K562 treated with DMSO at 1 percent for 4 hours (cell line): Measurements from ENCODE around the gene COQ9. TPM values are rescaled to one million over a fixed set of nuclear protein-coding genes. Genes with fewer than 3 reads are reported as not detected.

Source experiments
- total RNA-seq: library from RNA; unstranded; fragments of 300-600 nt; gene quantifications from 2 replicates; pipeline ENCODE4 v1.2.3, GENCODE V29; 2022; ENCODE audit not compliant: insufficient read depth

The COQ9 gene
- 39.8 and 48.8 TPM in 2 replicates for total RNA-seq

GRCh38 chr16:57447186-57447962 lies at the start of gene COQ9, which contains the start of gene CIAPIN1:
Gene COQ9, plus strand, starts transcription at chr16:57447479. Its CDS starts 27 bp downstream, at chr16:57447506.
Gene CIAPIN1, minus strand, starts transcription at chr16:57447385. Its CDS starts 6,457 bp downstream, at chr16:57440928.

GRCh38 chr16:57403965-57404817 lies 43.1 kb upstream of the COQ9 start, which contains the start of gene CCL17:
Gene CCL17, plus strand, starts transcription at chr16:57404767. Its CDS starts 9,166 bp downstream, at chr16:57413933.

GRCh38 chr16:57462209-57462977 lies 15.1 kb downstream of the COQ9 start, which contains the start of gene POLR2C:
Gene POLR2C, plus strand, starts transcription at chr16:57462679. Its CDS starts 46 bp downstream, at chr16:57462725.

GRCh38 chr16:57485916-57486857 lies 38.9 kb downstream of the COQ9 start, which contains the start of gene DOK4:
Gene DOK4, minus strand, starts transcription at chr16:57486493. Its CDS starts 6,986 bp downstream, at chr16:57479507.

Other genes with a start within 250 kb of the COQ9 start
- 29.1 and 41.6 TPM in 2 replicates for gene ARL2BP, start 202.2 kb upstream of the COQ9 start, total RNA-seq
- 1.1 and 1.3 TPM in 2 replicates for gene PLLP, start 162.8 kb upstream of the COQ9 start, total RNA-seq
- gene CCL22, start 88.7 kb upstream of the COQ9 start, total RNA-seq: not detected in 2 replicates
- gene CX3CL1, start 75.0 kb upstream of the COQ9 start, total RNA-seq: not detected in 2 replicates
- gene CCL17, start 42.7 kb upstream of the COQ9 start, total RNA-seq: not detected in 2 replicates
- 47.8 and 49.2 TPM in 2 replicates for gene CIAPIN1, start 94 bp upstream of the COQ9 start, total RNA-seq
- 102 and 128 TPM in 2 replicates for gene POLR2C, start 15.2 kb downstream of the COQ9 start, total RNA-seq
- 9.8 and 19.7 TPM in 2 replicates for gene DOK4, start 39.0 kb downstream of the COQ9 start, total RNA-seq
- 2.0 and 3.0 TPM in 2 replicates for gene CCDC102A, start 89.1 kb downstream of the COQ9 start, total RNA-seq
- 0.33 and 0.53 TPM in 2 replicates for gene ADGRG5, start 95.2 kb downstream of the COQ9 start, total RNA-seq
- gene ADGRG1, start 181.2 kb downstream of the COQ9 start, total RNA-seq: 0.28 and 1.9 TPM in 2 replicates
- gene ADGRG3, start 220.8 kb downstream of the COQ9 start, total RNA-seq: 0.79 and 6.4 TPM in 2 replicates
- gene DRC7, start 247.3 kb downstream of the COQ9 start, total RNA-seq: not detected in 2 replicates